MCF 10A (cell line): ENCODE results near the gene NATD1. TPM values are rescaled to one million over a fixed set of nuclear protein-coding genes. Genes with fewer than 3 reads are reported as not detected.

Experiments used
- BruUV-seq: library from RNA; stranded (reverse); fragments of 400-500 nt; replicated peaks from 2 replicates; lab custom pipeline; 2021; lab: Mats Ljungman, UMichigan
- CTCF ChIA-PET: fragments of 300-600 bp; sonication (Branson Sonifier 250); formaldehyde crosslinking; extraction: SDS; loops from one replicate; lab custom pipeline; 2021; ENCODE audit warnings: antibody characterized with exemption, inconsistent platforms; lab: Yijun Ruan, JAX
- POLR2A ChIA-PET: fragments of 300-600, 350-650 bp; sonication (Branson Sonifier 250); formaldehyde crosslinking; extraction: SDS; loops from one replicate; lab custom pipeline; 2020; ENCODE audit warnings: antibody characterized with exemption, inconsistent platforms; lab: Yijun Ruan, JAX
- DNase-seq: peaks from one replicate; pipeline ENCODE4 v3.0.0-alpha.2; 2018; ENCODE audit not compliant: unreplicated experiment
- H3K27ac Mint-ChIP-seq: one replicate; pipeline ENCODE4 v1.8.0; 2022; ENCODE audit warnings: mild to moderate bottlenecking, low read depth, mixed read lengths; ENCODE audit not compliant: unreplicated experiment
- H3K27me3 Mint-ChIP-seq: one replicate; pipeline ENCODE4 v1.8.0; 2022; ENCODE audit warnings: mixed read lengths; ENCODE audit not compliant: insufficient read depth, unreplicated experiment
- H3K36me3 Mint-ChIP-seq: one replicate; pipeline ENCODE4 v1.8.0; 2022; ENCODE audit warnings: mild to moderate bottlenecking, moderate library complexity, mixed read lengths; ENCODE audit not compliant: insufficient read depth, unreplicated experiment
- H3K4me1 Mint-ChIP-seq: one replicate; pipeline ENCODE4 v1.8.0; 2022; ENCODE audit warnings: mixed read lengths; ENCODE audit not compliant: insufficient read depth, unreplicated experiment
- H3K4me3 Mint-ChIP-seq: one replicate; pipeline ENCODE4 v1.8.0; 2022; ENCODE audit warnings: mild to moderate bottlenecking, moderate library complexity, mixed read lengths; ENCODE audit not compliant: unreplicated experiment
- H3K9me3 Mint-ChIP-seq: one replicate; pipeline ENCODE4 v1.8.0; 2022; ENCODE audit warnings: mixed read lengths; ENCODE audit not compliant: unreplicated experiment
- intact Hi-C: fragments of 100-400 bp; cut with micrococcal nuclease; formaldehyde crosslinking; loops from 2 replicates; pipeline ENCODE4 v1.14.1; 2022
- total RNA-seq: library from RNA; stranded (reverse); gene quantifications from 2 replicates; pipeline ENCODE4 v1.2.3, GENCODE V29; 2022
- TF ChIP-seq, protein P1 (sequence below): fragments of 200-600 bp; IDR thresholded peaks from one replicate; pipeline ENCODE4 v1.8.0; 2022; ENCODE audit warnings: antibody characterized with exemption, mild to moderate bottlenecking; ENCODE audit not compliant: unreplicated experiment

The NATD1 gene
- total RNA-seq, 1 experiment from 2014 or later = 2.3 TPM

GRCh38 chr17:21201298-21201595, 52.0 kb downstream of the NATD1 start:
- ChIA-PET CTCF (interaction anchor here (0.6 to 1.4 kb wide), 3 partner anchors 15 to 160 kb away, joined by 3 to 5 read pairs (median 3); no protein-coding TSS in a partner anchor), POLR2A (interaction anchor here (1.6 kb wide), 1 partner anchor 12 kb away, joined by 6 read pairs; the partner anchor contains the start of gene TMEM11)
- peaks cover 38% of the 10 kb centered on the region for H3K36me3 Mint-ChIP-seq
- no peaks in the 10 kb centered on the region for H3K9me3 Mint-ChIP-seq
- H3K4me3 Mint-ChIP-seq = no peak overlapping the region
- TF ChIP-seq, protein P1, sequence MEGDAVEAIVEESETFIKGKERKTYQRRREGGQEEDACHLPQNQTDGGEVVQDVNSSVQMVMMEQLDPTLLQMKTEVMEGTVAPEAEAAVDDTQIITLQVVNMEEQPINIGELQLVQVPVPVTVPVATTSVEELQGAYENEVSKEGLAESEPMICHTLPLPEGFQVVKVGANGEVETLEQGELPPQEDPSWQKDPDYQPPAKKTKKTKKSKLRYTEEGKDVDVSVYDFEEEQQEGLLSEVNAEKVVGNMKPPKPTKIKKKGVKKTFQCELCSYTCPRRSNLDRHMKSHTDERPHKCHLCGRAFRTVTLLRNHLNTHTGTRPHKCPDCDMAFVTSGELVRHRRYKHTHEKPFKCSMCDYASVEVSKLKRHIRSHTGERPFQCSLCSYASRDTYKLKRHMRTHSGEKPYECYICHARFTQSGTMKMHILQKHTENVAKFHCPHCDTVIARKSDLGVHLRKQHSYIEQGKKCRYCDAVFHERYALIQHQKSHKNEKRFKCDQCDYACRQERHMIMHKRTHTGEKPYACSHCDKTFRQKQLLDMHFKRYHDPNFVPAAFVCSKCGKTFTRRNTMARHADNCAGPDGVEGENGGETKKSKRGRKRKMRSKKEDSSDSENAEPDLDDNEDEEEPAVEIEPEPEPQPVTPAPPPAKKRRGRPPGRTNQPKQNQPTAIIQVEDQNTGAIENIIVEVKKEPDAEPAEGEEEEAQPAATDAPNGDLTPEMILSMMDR = no peak
- BruUV-seq = no TSS peak
- no peaks in the 10 kb centered on the region for H3K27me3 Mint-ChIP-seq
- peak; percentile 7 for DNase-seq
- peaks cover 4% of the 10 kb centered on the region for H3K4me1 Mint-ChIP-seq
- no peak overlapping the region for H3K27ac Mint-ChIP-seq
- intact Hi-C loops = no loop called here

DNA sequence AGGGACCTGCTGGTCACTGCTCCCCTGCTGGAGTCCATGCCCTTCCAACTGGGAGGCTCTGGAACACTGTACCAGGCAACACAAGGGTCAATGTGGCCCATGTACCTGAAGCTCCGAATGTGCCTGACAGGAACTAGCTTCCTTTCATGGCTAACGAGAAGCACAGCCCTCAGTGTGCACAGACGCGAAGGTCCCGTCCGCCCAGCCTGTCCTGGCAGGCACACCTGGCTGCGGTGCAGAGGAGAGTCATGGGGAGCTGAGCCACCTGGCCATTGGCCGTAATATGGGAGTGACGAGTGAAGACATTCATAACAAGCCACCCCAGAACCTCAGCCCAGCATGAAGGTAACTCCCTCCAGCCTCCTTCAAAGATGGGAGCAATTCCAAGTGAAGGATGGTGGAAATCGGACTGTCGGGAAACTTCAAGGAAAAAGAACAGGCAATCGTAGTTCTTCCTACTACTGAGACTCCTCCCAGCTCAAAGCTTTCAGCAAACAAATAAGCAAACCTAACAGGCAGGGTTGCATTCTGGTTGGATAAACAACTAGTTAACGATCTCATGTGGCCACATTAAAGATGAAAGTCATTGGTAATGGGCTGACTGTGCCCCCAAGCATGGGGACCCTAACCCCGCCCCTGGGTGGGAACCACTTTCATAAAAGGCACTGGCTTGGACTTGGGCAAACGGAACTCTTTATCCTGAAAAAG, 52.5 kb downstream of the NATD1 start:
- Mint-ChIP-seq H3K4me1 (peaks cover 4% of the 10 kb centered on the region), H3K27me3 (no peaks in the 10 kb centered on the region), H3K4me3 (no peak overlapping the region), H3K27ac (peak overlapping the region; percentile 46), H3K9me3 (no peaks in the 10 kb centered on the region), H3K36me3 (peaks cover 33% of the 10 kb centered on the region)
- TF ChIP-seq, protein P1 = no peak
- intact Hi-C loops = no loop called here
- DNase-seq = no peak
- CTCF ChIA-PET = interaction anchor here (0.6 to 1.4 kb wide), 3 partner anchors 15 to 159 kb away, joined by 3 to 5 read pairs (median 3); no protein-coding TSS in a partner anchor
- POLR2A ChIA-PET = interaction anchor here (0.6 to 1.6 kb wide), 4 partner anchors 13 to 182 kb away, joined by 3 to 6 read pairs (median 4); partner anchors contain the start of gene TMEM11
- no TSS peak for BruUV-seq

- peaks cover 31% of the 10 kb centered on the region for H3K36me3 Mint-ChIP-seq
- no peak for DNase-seq
Observed at GRCh38 chr17:21199856-21200255, 53.4 kb downstream of the NATD1 start.

GRCh38 chr17:21199311-21199710, 53.9 kb downstream of the NATD1 start:
- ChIA-PET CTCF (interaction anchor here (0.6 to 1.1 kb wide), 2 partner anchors 12 to 116 kb away, joined by 3 to 4 read pairs; no protein-coding TSS in a partner anchor), POLR2A (no interaction called here)
- Mint-ChIP-seq H3K9me3 (no peaks in the 10 kb centered on the region), H3K36me3 (peaks cover 31% of the 10 kb centered on the region), H3K4me3 (no peak overlapping the region), H3K27me3 (no peaks in the 10 kb centered on the region), H3K27ac (no peak overlapping the region), H3K4me1 (peaks cover 4% of the 10 kb centered on the region)
- no TSS peak for BruUV-seq
- TF ChIP-seq, protein P1 = no peak
- intact Hi-C loops = no loop called here
- DNase-seq = no peak

More at GRCh38 chr17:21199856-21200255, 53.4 kb downstream of the NATD1 start:
- H3K27ac Mint-ChIP-seq = no peak overlapping the region
- ChIA-PET CTCF (interaction anchor here (0.6 to 1.4 kb wide), 2 partner anchors 14 to 116 kb away, joined by 4 to 5 read pairs; no protein-coding TSS in a partner anchor), POLR2A (interaction anchor here (0.6 to 0.8 kb wide), 2 partner anchors 15 to 183 kb away, joined by 3 to 4 read pairs; no protein-coding TSS in a partner anchor)
- H3K9me3 Mint-ChIP-seq = no peaks in the 10 kb centered on the region
- BruUV-seq = no TSS peak
- no peak overlapping the region for H3K4me3 Mint-ChIP-seq
- H3K27me3 Mint-ChIP-seq = no peaks in the 10 kb centered on the region
- intact Hi-C loops = no loop called here
- TF ChIP-seq, protein P1 = no peak
- peaks cover 4% of the 10 kb centered on the region for H3K4me1 Mint-ChIP-seq
